GM20000 (cell line): ENCODE results near the gene HNRNPLL.

ENCODE experiments used
- DNase-seq: peaks from one replicate; pipeline ENCODE4 v3.0.0; 2012; ENCODE audit warnings: low spot score
- CTCF ChIP-seq: IDR thresholded peaks from 2 replicates; pipeline ENCODE4 v1.5.1; 2012; ENCODE audit warnings: mild to moderate bottlenecking, control low read depth; ENCODE audit errors: extremely low read depth, missing control alignments

HNRNPLL gene

GRCh38 chr2:38560092-38560491, 42.6 kb downstream of the HNRNPLL start:
- DNase-seq, result no peak
- no peak for TF ChIP-seq CTCF

- no peak for TF ChIP-seq CTCF
- no peak for DNase-seq
These were observed 44.7 kb downstream of the HNRNPLL start for GRCh38 chr2:38557981-38558380.

- TF ChIP-seq CTCF, result no peak
- DNase-seq, result no peak
These were observed 45.5 kb downstream of the HNRNPLL start for GRCh38 chr2:38557217-38557616.

- DNase-seq, result no peak
These were observed 46.5 kb downstream of the HNRNPLL start for GRCh38 chr2:38556006-38556801.

GRCh38 chr2:38554973-38555595, 47.6 kb downstream of the HNRNPLL start:
- no peak for DNase-seq
- TF ChIP-seq CTCF, result peak; percentile 12

More at GRCh38 chr2:38556006-38556801, 46.5 kb downstream of the HNRNPLL start:
- no peak for TF ChIP-seq CTCF

- no peak for DNase-seq
- TF ChIP-seq CTCF, result no peak
These were observed 49.2 kb downstream of the HNRNPLL start for GRCh38 chr2:38553554-38553953.

GRCh38 chr2:38552259-38552658, 50.5 kb downstream of the HNRNPLL start:
- no peak for DNase-seq
- TF ChIP-seq CTCF, result no peak
